NCI-H2196 (cell line): ENCODE results near the gene CETN2.
A peak's percentile ranks its signal among the peaks of the same experiment; 100 is the strongest.
"Not testable (repeated sequence)": the region's sequence is repeated elsewhere in the genome, so short reads cannot be mapped to it uniquely, and the experiment has no call there.

ENCODE experiments used
- DNase-seq: peaks from one replicate; lab custom pipeline; 2025; ENCODE audit not compliant: unreplicated experiment; lab: John Stamatoyannopoulos, UW

Gene CETN2

DNA sequence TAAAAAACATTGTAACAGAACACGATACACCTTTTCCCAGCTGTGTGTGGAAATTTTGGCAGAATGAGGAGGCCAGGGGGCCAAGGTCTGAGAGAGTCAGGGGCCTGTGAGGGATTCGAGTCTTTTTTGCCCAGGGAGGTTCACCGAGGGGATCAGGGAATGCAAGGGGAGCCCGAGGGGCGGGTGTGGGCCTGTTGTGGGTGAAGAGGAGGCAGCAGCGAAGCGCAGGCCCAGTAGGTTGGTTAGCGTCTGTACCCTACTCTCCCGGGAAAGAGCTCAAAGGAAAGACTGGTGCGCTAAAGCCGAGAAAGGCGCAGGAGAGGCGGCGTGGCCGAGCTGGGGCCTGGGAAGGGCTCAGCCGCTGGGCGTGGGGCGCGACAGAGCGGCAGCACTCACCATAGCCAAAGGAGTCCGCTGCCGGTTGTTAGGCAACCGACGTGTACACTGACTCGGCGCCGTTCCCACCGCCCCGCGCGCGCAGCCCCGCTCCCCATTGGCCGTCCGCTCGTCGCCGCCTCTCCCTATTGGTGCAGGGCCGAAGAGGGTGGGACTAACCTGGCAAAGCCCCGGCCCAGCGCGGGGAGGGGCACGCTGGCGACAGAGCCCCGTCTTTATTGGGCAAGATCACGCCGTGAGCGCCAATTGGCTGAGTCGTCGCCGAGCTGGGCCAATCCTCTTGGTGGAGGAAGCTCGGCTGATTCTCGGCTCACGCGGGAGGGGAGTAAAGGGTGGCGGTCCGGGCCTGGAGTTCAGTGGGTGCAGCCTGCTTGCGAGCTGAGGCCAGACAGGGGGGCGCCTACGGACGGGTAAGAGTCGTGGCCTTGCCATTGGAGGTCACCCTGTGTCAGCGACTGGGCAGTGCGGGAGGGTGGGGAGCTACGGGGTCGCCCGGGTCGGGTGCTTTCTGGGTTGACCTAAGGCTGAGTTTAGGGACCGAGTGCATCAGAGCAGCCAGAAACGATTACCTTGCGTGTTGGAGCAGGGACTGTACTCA, at the start of gene CETN2, which contains the start of gene NSDHL:
Gene CETN2 (minus strand): TSS at position 446 of the 994 bp plus-strand sequence. CDS start 47 bp downstream, at position 399.
Gene NSDHL (plus strand): TSS at position 752 of the 994 bp plus-strand sequence. CDS start 15,262 bp downstream, outside the sequence.
- peak; percentile 90 for DNase-seq

DNA sequence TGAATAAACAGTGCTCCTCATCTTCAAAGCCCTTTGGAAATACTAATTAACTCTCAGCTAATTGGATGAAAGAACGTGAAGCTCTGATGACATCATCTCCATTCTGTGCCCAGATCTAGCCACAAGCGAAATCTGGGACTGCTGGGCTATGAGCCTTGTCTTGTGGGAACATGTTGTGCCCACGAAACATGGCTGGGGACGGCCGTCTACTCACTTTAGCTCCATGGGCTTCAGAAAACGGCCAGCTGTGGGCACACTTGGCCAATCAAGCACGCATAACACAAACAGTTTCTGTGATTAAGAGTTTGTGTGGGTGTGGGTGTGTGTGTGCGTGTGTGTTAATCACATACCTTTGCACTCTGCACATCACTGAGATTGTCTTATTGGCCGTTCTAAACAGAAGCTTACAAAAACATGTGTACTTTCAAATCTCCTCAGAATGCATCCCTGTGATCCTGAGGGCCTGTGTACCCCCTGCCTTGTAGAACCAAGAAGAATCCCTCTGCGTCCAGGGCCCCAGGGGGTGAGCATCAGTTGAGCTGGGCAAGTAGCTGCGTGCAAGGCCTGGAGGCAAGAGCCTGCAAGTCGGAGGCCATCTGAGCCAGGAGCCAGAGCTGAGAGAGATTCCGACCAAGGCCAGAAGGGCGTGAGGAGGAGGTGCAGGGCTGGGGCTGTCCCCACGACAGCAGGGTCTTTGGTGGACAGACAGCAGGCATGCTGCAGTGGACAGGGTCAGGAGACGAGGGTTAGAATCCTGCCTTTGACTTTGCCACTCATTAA, 48.6 kb upstream of the CETN2 start:
- no peak for DNase-seq

GRCh38 chrX:152876931-152877840, 46.6 kb upstream of the CETN2 start:
- DNase-seq = no peak

DNA sequence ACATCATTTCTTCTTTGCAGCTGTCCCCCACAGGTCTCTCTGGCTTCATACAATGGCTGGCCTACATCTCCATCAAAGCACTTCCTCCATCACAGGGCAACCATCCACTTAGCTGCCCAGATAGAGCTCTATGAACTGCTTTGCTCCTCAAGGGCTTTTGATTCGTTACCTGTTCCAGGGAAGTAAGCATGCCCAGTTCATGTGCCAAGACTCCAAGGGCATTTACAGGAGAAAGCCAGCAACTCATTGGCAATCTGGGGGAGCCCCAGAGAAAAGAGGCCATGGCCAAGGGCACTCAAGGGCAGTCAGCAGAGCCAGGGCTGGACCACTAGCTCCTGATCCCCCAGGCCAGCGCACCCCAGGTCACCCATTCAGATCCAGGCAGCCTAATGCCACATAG, 42.8 kb upstream of the CETN2 start:
- DNase-seq = no peak

DNA sequence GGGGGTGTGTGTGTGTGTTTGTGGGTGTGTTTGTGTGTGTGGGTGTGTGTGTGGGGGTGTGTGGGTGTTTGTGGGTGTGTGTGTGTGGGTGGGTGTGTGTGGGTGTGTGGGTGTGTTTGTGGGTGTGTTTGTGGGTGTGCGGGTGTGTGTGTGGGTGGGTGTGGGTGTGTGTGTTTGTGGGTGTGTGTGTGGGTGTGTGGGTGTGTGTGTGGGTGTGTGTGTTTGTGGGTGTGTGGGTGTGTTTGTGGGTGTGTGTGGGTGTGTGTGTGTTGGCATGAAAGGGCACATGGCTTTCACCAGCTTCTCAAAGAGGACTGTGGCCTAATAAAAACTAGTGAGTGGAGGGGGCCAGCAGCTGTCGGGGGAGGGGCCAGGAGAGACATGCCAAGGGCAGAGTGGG, 42.0 kb upstream of the CETN2 start:
- DNase-seq = no peak

- no peak for DNase-seq
Observed at GRCh38 chrX:152871260-152871659, 40.7 kb upstream of the CETN2 start.

GRCh38 chrX:152869972-152870371, 39.4 kb upstream of the CETN2 start:
- DNase-seq = no peak

DNA sequence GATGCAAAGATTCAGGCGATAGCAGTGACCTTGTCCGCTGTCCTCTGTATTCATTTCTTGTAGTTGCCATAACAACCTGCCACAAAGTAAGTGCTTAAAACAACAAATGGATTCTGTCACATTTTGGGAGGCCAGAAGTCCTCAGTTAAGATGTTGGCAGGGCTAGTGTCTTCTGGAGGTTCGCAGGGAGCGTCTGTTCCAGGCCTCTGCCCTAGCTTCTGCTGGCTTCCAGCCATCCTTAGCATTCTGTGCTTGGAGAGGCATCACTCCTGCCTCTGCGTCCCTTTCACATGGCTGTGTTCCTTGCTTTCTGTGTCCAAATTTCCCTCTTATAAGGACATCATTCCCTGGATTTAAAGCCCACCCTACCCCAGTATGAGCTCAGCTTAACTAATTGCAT, 35.8 kb upstream of the CETN2 start:
- no peak for DNase-seq

GRCh38 chrX:152865232-152865920, 34.8 kb upstream of the CETN2 start:
- no peak for DNase-seq

DNA sequence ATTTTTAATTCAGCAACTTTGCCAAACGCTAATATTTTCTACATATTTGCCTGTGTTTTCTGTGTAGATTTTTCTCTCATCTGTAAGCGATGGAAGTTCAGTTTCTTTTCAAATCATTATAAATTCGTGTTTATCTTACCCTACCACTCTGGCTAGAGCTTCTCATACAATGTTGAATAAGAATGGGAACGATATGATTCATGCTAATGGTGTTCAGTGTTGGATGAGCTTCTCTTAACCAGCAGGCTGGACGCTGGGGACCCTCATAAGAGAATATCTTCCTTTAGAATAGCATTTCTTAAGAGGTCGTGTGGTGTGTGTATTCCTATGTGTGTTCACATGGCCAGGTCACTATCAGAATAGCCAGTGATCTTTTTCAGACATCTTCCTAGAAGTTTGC, 31.3 kb upstream of the CETN2 start:
- no peak for DNase-seq

DNA sequence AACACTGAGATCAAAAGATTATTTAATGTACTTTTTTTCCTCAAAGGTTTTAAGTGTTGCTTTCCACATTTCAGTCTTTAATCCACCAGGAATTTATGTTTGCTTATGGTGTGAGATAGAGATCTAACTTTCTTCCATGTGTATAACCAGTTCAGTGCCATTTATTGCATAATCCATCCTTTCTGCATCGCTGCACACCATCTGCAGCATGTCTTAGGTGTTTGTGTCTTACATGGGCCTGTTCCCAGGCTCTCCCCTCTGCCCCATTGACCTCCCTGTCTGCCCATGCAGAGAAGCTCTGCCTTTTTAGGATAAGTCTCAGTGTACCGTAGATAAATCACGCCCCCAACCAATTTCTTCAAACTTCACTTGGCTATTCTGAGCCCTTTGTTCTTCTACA, 30.6 kb upstream of the CETN2 start:
- no peak for DNase-seq

GRCh38 chrX:152853986-152854385, 23.4 kb upstream of the CETN2 start:
- DNase-seq = no peak

- DNase-seq = no peak
Observed at GRCh38 chrX:152850465-152850864, 19.9 kb upstream of the CETN2 start.

DNA sequence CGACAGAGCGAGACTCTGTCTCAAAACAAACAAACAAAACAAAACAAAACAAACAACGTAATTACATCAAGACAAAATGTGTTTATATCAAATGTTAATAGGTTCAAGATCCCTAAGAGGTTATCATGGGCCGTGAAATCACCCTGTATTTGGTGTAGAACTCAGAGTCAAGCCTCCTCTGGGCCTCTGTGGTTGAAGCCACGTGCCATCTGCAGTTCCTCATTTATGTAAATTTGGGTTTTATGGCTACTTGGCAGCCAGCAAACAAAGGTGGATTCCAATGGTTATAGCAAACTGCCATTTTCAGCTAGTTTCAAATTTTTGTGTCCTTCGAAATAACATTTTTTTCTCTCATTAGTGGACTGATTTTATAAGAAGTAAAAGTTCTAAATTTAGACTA, 16.7 kb upstream of the CETN2 start:
- no peak for DNase-seq

DNA sequence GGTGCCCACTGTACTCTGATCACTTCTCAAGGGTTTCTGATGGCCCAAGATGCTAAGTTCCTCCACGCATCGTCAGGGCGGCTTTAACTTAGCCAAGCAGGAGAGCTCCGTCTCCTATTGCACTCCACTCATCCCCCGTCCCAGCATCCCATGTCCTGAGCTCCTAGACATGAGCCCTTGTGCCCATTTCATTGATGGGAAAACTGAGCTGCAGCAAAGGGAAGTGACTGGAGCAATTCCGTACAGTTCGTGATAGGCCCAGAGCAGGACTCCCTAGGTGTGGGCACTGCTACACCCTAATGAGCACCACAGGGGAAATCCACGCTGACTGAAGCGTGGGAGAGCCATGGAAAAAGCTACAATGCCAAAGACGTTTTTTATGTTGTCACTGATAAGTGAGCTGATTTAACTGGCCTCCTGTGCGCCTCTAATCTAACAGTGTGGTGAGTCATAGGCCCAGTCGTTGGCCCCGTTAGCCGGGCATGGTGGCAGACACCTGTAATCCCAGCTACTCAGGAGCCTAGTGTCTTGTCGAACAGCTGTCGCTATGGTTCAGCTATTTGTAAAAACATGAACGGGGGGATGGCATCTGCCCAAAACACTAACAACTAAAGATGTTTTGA, 15.2 kb upstream of the CETN2 start:
- DNase-seq = no peak

DNA sequence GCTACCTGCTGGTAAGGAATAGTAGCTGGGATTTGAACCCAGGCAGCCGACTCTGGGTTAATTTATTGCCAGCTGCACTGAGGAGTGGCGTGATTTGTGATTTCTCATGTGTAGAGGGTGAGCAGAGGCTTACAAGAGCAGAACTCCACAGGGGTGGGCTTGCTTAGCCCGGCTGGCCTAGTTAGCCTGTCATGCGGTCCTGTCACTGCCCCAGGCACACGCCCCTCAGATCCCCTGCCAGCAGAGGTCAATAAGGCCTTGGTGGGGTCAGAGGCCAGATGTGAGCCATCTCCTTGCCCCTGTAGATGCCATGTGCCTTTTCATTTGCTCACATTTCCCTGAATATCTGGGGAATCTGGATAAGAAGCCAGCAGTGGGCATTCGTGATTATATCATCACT, 13.7 kb upstream of the CETN2 start:
- no peak for DNase-seq

- DNase-seq = no peak
Observed at GRCh38 chrX:152843852-152844251, 13.3 kb upstream of the CETN2 start.

- no peak for DNase-seq
Observed at GRCh38 chrX:152842772-152843338, 12.3 kb upstream of the CETN2 start.

- DNase-seq = not testable (repeated sequence)
Observed at GRCh38 chrX:152835470-152835869, 4.9 kb upstream of the CETN2 start.
